Choroid plexus epithelial cell (primary cell): Measurements from ENCODE around the gene STARD3.

Source experiments
- DNase-seq: peaks from one replicate; pipeline ENCODE4 v3.0.0-alpha.2; 2010; ENCODE audit warnings: low read depth
- H3K4me3 ChIP-seq: 2 replicates; pipeline ENCODE4 v1.5.1; 2011; ENCODE audit warnings: low read depth, mild to moderate bottlenecking, control low read depth, low read length, moderate library complexity
- TF ChIP-seq, protein P1 (sequence below): conservative IDR thresholded peaks from 2 replicates; pipeline ENCODE4 v1.5.1; 2011; ENCODE audit warnings: low read depth, mild to moderate bottlenecking, control low read depth, inconsistent platforms, low read length, moderate library complexity

Gene STARD3

DNA sequence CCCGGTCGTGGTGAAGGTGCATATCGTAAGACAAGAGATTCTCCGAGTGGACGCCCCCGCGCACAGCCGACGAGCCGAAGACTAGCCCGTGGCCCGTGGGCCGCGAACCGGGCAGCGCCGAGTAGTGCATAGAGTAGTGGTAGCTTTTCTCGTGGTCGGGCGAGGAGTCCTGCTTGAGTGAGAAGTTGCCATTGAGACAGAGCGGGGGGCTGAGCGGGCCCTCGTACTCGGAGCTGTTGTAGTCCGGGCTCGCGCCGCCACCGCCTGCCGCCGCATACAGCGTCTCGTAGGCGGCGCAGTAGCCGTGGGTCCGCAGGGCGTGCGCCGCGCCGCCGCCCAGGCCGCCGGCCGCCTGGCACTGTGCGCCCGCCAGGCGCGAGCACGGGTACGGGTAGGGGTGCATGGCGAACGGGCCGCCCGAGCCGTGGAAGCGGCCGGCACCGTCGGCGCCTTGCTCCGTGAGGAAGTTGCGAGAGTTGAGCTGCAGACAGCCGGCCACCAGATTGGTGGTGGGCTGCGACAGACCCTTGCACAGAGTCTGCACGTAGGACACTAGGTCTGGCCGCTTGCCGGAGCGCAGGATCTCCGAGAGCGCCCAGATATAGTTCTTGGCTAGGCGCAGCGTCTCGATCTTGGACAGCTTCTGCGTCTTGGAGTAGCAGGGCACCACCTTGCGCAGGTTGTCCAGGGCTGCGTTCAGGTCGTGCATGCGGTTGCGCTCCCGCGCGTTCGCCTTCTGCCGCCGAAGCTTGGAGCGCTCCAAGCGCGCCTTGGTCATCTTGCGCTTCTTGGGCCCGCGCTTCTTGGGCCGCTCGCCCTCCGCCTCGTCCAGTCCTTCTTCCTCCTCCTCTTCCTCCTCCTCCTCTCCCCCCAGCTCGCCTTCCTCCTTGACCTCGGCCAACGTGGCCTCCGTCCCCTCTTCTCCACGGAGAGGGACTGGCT is 31.2 kb upstream of the STARD3 start:
- no peak for DNase-seq
- H3K4me3 ChIP-seq, result no peak overlapping the region
- TF ChIP-seq, protein P1, sequence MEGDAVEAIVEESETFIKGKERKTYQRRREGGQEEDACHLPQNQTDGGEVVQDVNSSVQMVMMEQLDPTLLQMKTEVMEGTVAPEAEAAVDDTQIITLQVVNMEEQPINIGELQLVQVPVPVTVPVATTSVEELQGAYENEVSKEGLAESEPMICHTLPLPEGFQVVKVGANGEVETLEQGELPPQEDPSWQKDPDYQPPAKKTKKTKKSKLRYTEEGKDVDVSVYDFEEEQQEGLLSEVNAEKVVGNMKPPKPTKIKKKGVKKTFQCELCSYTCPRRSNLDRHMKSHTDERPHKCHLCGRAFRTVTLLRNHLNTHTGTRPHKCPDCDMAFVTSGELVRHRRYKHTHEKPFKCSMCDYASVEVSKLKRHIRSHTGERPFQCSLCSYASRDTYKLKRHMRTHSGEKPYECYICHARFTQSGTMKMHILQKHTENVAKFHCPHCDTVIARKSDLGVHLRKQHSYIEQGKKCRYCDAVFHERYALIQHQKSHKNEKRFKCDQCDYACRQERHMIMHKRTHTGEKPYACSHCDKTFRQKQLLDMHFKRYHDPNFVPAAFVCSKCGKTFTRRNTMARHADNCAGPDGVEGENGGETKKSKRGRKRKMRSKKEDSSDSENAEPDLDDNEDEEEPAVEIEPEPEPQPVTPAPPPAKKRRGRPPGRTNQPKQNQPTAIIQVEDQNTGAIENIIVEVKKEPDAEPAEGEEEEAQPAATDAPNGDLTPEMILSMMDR, result no peak

DNA sequence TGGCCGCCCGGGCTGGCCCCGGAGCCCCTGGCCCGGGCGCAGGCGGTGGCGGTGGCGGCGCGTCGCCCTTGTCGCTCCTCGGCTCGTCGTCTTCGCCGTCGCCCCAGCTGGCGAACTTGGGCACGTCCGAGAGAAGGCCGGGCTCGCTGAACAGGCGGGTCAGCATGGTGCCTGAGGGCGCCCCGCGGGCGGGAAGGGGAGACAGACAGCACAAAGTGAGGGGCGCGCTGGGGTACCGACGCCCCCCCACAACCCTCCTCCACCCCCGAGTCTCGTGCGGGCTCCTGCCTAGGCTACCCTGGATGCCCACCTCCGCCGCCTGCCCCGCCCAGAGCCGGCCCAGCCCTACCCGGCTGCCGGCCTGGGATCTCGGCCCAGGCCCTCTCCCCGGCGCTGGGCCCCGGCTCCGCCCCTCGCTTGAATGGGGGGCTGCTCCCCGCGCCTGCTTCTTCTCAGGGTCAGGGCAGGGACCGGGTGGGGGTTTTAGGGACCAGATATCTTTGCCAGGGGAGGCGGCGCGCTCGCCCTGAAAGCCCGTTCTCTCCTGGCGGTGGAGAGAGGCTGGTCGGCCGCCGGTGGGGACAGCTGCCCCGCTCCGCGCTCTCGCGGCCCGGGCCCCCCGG is 30.4 kb upstream of the STARD3 start:
- TF ChIP-seq, protein P1, result no peak
- no peak overlapping the region for H3K4me3 ChIP-seq

DNA sequence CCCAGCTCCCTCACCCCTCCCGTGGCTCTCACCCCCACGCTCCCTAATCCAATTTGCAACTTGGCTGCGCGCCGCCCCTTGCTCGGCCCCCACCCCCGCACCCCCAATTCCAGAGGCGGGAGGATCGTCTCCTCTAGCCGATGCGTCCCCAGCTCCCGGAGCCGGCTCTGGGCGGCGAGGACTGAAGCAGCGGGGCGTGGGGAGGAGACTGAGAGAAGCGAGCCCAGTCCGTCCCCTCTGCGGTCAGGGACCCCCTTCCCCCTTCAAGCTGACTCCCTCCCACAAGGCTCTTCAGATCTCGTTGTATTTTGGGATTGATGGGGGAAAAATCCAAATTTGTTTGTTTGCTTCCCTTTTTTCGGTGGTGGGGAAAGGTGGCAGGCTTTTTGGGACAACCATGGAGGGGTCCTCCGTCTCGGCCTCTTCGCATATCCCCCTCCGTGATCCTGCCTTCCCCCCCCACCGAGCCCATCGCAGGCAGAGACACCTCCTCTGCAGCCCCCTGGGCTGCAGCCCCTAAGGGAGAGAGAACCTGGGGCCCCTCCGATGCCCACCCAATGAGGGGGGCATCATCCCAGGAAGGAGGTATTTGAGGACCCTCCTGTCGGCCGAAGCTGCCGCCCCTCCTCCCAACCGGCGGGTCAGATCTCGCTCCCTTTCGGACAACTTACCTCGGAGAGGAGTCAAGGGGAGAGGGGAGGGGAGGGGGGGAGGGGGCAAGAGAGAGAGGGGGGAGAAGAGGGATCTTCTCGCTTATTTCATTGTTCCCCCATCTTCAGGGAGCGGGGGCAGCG is 29.7 kb upstream of the STARD3 start:
- TF ChIP-seq, protein P1, result no peak
- no peak overlapping the region for H3K4me3 ChIP-seq
- DNase-seq, result no peak

More for the DNA sequence above, 30.4 kb upstream of the STARD3 start:
- no peak for DNase-seq

DNA sequence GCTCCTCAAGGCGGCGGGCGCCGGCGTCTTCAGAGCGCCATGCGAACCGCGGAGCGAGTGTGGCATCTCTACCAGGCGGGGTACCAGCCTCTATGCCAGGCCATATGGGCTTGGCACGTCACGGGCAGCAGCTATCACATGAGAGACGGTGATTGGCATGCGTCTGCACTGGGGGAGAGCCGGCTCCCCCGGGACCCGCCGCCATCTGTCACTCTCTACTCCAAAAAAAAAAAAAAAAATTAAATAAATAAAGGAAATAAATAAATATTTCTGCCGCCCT is 29.2 kb upstream of the STARD3 start, which contains the start of gene NEUROD2:
TSS of gene NEUROD2 (minus strand) at position 70 of the 280 bp plus-strand sequence. CDS start 1,321 bp downstream, outside the sequence.
- TF ChIP-seq, protein P1, result no peak
- no peak for DNase-seq
- H3K4me3 ChIP-seq, result no peak within 1 kb of the TSS

DNA sequence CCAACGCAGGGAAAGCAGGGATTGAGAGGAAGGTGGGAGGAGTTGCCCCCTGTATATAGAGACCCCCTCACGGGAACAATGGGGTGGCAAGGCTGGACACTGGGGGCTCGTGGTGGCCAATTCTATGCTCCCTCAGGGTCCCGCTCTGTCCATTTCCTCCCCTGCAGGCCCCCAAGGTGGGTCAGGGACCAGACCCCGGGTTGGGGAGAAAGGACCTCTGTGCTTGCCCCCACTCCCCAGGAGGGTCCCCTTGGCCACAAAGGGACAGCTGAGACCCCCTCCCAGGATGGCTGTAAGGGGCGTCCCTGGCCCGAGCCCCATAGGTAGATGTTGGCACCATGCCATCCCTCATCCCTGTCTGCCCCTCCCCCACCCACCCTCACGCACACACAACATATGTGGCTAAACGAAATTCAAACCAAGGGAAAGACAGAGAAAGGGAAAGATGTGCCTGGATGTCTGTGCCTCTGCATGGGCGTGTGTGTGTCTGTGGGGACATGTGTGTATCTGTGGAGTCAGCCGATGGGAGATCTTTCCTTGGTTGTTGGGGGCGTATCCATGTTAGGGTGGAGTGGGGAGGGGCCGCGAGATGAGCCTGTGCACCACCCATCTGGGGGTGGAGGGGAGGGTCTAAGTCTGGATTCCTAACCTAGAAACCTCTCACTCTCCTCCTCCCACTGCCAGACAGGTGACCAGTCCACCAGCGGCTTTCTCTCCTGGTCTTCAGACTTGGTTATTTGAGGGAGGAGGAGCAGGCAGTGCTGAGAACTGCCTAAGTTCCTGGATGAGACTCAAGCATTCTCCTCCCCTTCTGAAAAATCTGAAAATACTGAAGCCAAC is 28.6 kb upstream of the STARD3 start:
- DNase-seq, result no peak
- no peak overlapping the region for H3K4me3 ChIP-seq
- TF ChIP-seq, protein P1, result no peak

DNA sequence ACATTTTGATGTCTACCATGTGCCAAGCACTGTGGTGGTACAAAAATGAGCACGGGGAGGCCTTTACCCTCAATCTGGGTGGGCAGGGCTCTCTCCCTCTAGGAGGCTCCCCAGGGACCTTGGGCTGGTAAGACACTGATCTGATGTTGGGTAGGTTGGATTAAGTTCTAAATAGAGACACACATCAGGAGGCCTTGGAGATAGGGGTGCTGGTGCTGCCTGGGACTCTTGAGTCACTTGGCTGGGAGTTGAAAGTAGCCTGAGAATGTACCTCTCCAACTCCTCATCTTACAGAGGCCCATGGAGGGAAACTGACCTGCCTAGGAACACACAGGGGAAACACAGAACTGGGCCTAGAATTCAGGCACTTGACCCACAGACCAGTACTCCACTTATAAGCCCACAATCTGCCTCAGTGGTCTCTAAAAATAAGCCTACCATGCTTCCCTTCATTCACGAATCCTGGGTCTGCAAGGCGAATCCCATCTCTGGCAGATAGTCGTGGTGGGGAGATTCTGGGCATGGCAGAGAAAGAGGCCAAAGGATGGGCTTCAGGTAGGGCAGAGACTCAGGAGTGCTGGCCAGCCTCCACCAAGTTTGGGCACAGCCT is 27.4 kb upstream of the STARD3 start:
- no peak overlapping the region for H3K4me3 ChIP-seq
- no peak for DNase-seq
- TF ChIP-seq, protein P1, result no peak
